ENCODE data around the gene PPARD. TPM values are rescaled to one million over a fixed set of nuclear protein-coding genes. Genes with fewer than 3 reads are reported as not detected.

The PPARD gene
- total and polyA plus RNA-seq, 8 donors, result 21.0 to 28.4 (median 23.9) TPM

DNA sequence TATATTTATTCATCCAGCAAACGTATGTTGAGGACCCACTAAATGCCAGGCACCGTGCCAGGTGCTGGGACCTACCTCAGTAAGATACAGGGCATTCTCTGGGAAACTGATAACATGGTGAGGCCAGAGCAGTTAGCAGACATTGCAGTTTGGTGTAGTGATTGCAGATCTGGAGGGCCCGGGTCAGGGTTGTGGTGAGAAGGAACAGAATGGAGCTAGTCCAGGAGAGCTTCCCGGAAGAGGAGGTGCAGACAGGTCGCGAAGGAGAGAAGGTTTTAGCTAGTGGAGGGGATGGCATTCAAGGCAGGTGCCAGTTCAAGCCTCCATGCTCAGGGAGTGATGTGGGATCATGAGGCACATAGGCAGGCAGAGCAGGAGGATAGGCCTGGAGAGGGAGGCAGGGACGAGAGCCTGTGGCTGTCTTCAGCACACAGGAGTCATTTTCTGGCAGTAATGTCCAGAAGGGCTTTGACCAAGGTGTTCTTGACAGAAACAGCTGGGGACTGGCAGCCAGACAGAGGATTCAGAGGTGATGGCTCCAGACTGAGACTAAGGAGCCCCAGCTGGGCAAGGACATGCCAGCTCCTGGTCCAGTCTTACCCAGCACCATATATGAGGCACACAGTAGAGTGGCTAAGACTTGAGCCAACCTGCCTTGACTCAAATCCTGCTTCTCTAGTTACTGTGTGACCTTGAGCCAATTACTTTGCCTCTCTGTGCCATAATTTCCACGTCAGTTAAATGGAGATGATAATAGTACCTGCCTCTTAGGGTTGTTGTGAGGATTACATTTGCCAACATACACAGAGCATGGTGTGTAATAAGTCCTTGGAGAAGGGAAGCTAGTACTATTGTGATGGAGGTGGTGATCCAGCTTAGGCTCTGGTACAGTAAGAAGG lies 61.4 kb downstream of the PPARD start:
- H3K9me3 ChIP-seq, result no peaks in the 10 kb centered on the region
- no peak for DNase-seq
- H3K36me3 ChIP-seq, result no peaks in the 10 kb centered on the region
- no peaks in the 10 kb centered on the region for H3K27me3 ChIP-seq
- intact Hi-C loops (cut with DNase I), result no loop called here
- TF ChIP-seq, protein P1, sequence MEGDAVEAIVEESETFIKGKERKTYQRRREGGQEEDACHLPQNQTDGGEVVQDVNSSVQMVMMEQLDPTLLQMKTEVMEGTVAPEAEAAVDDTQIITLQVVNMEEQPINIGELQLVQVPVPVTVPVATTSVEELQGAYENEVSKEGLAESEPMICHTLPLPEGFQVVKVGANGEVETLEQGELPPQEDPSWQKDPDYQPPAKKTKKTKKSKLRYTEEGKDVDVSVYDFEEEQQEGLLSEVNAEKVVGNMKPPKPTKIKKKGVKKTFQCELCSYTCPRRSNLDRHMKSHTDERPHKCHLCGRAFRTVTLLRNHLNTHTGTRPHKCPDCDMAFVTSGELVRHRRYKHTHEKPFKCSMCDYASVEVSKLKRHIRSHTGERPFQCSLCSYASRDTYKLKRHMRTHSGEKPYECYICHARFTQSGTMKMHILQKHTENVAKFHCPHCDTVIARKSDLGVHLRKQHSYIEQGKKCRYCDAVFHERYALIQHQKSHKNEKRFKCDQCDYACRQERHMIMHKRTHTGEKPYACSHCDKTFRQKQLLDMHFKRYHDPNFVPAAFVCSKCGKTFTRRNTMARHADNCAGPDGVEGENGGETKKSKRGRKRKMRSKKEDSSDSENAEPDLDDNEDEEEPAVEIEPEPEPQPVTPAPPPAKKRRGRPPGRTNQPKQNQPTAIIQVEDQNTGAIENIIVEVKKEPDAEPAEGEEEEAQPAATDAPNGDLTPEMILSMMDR (IDR thresholded peaks at IDR 0.05), result no peak
- no peak overlapping the region for H3K4me3 ChIP-seq
- peaks cover 0 to 6% of the 10 kb centered on the region in 2 donors for H3K4me1 ChIP-seq
- no peak for ATAC-seq
- no peak overlapping the region for H3K27ac ChIP-seq

DNA sequence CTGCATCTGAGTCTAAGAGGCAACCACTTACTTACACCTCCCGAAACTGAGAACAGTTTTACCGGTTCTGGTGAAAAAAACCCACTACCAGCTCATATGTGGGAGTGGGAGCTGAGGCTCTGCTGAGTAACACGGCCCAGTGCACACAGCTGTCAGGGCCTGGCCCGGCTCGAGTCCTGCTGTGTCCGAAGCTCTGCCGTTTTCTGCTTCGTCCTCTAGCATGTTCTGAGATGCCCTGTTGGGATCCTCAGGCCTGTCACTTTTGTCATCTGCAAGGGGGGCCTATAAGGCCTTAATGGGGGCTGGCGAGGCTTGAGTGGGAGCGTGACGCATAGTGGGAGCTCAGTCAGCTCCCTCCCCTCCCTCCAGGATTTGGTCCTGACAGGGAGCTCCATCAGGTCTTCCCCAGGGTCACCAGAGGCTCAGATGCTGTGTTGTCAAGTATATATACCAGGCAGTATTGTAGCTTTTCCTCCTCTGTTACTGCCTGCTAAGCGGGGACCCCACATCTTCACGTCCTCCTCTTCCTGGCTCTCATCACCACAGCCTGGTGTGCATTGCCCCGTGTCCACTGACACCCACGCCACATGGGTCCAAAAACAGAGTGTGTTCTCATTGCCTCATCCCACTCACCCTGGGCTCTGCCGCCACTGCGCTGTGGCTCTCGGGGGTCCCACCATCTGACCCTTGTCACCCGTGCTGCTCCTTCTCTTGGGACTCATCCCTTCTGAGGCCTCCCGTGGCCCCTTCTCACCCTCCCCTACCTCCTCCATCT lies 64.5 kb downstream of the PPARD start:
- DNase-seq (no peak), ATAC-seq (no peak)
- peaks cover 0 to 16% of the 10 kb centered on the region in 2 donors for H3K36me3 ChIP-seq
- H3K4me1 ChIP-seq, result peaks cover 0 to 9% of the 10 kb centered on the region in 2 donors
- no peak overlapping the region for H3K4me3 ChIP-seq
- H3K27ac ChIP-seq, result no peak overlapping the region
- TF ChIP-seq, protein P1 (IDR thresholded peaks at IDR 0.05), result no peak
- intact Hi-C loops (cut with DNase I), result no loop called here
- no peaks in the 10 kb centered on the region for H3K27me3 ChIP-seq
- no peaks in the 10 kb centered on the region for H3K9me3 ChIP-seq

DNA sequence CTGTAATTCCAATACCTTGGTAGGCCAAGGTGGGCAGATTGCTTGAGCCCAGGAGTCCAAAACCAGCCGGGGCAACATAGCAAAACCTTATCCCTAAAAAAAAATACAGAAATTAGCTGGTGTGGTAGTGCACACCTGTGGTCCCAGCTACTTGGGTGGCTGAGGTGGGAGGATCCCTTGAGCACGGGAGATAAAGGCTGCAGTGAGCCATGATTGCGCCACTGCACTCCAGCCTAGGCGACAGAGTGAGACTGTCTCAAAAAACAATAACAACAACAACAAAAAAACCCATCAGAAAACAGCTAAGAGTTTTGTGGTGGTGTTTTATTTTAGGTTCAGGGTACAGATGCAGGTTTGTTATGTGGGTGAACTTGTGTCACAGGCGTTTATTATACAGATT lies 66.9 kb downstream of the PPARD start:
- Histone ChIP-seq H3K27me3 (no peaks in the 10 kb centered on the region), H3K9me3 (no peaks in the 10 kb centered on the region), H3K36me3 (peaks cover 0 to 38% of the 10 kb centered on the region in 2 donors), H3K27ac (no peak overlapping the region), H3K4me1 (peaks cover 0 to 9% of the 10 kb centered on the region in 2 donors), H3K4me3 (no peak overlapping the region)
- intact Hi-C loops (cut with DNase I), result no loop called here
- DNase-seq (no peak), ATAC-seq (no peak)
- TF ChIP-seq, protein P1 (IDR thresholded peaks at IDR 0.05), result no peak

DNA sequence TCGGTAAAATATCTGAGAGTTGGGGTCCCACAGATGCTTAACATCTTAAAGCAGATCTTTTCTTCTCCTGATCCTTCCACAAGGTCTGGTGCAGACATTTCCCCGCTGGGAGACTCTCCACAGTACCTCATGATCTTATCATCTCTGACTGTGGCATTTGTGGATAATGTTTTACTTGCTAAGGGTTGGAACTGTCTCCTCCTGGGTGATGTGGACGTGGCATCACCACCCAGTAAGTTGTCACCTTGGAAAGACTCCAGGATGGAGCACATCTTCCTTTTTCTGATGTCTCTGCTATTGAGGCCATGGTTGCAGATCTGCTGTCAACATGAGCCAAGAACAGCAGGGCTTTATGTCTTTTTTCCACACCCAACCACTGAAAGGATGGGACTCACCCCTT lies 67.8 kb downstream of the PPARD start:
- peaks cover 3 to 16% of the 10 kb centered on the region in 2 donors for H3K4me1 ChIP-seq
- H3K27ac ChIP-seq, result no peak overlapping the region
- TF ChIP-seq, protein P1 (IDR thresholded peaks at IDR 0.05), result no peak
- no peaks in the 10 kb centered on the region for H3K27me3 ChIP-seq
- no peak overlapping the region for H3K4me3 ChIP-seq
- DNase-seq, result no peak
- ATAC-seq, result no peak
- H3K36me3 ChIP-seq, result peaks cover 0 to 38% of the 10 kb centered on the region in 2 donors
- intact Hi-C loops (cut with DNase I), result no loop called here
- H3K9me3 ChIP-seq, result no peaks in the 10 kb centered on the region

DNA sequence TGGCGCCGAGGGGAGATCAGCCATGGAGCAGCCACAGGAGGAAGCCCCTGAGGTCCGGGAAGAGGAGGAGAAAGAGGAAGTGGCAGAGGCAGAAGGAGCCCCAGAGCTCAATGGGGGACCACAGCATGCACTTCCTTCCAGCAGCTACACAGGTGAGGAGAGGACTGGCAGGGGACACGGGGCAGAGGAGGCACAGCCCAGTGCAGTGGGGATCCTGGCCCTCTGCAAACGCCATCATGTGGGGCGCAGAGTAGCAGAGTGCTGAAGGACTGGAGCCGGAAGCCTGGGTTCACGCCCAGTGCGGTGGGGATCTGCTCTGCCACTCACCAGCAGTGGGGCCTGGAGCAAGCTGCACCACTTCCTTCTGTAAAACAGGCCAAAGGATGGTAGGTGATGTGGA lies 68.7 kb downstream of the PPARD start:
- no peak overlapping the region for H3K4me3 ChIP-seq
- TF ChIP-seq, protein P1 (IDR thresholded peaks at IDR 0.05), result no peak
- intact Hi-C loops (cut with DNase I), result no loop called here
- DNase-seq (no peak), ATAC-seq (no peak)
- H3K27me3 ChIP-seq, result no peaks in the 10 kb centered on the region
- no peak overlapping the region for H3K27ac ChIP-seq
- H3K36me3 ChIP-seq, result peaks cover 0 to 38% of the 10 kb centered on the region in 2 donors
- peaks cover 3 to 16% of the 10 kb centered on the region in 2 donors for H3K4me1 ChIP-seq
- H3K9me3 ChIP-seq, result no peaks in the 10 kb centered on the region
